ENCODE data around the gene ANKH.

DNA sequence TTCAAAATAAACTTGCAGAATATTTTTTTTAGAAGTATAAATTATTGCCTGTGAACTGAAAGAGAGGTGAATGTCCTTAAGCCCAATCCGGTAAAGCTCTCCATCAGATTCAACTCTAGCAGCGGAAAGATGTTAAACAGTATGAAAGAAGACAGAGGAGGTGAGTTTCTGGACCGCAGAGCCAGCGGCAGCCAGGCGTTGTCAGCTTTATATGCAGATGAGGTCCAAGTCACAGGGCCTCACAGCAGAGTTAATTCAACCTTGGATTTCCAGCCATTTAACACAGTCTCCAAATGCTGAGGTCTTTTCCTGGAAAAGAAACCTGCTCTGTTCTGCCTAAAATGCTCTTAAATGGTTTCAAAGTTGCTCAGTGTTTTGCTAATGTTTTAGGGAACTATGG, 131.6 kb downstream of the ANKH start:
- TF ChIP-seq, protein P1, sequence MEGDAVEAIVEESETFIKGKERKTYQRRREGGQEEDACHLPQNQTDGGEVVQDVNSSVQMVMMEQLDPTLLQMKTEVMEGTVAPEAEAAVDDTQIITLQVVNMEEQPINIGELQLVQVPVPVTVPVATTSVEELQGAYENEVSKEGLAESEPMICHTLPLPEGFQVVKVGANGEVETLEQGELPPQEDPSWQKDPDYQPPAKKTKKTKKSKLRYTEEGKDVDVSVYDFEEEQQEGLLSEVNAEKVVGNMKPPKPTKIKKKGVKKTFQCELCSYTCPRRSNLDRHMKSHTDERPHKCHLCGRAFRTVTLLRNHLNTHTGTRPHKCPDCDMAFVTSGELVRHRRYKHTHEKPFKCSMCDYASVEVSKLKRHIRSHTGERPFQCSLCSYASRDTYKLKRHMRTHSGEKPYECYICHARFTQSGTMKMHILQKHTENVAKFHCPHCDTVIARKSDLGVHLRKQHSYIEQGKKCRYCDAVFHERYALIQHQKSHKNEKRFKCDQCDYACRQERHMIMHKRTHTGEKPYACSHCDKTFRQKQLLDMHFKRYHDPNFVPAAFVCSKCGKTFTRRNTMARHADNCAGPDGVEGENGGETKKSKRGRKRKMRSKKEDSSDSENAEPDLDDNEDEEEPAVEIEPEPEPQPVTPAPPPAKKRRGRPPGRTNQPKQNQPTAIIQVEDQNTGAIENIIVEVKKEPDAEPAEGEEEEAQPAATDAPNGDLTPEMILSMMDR (IDR thresholded peaks at IDR 0.05; ENCODE audit: low read depth, low read length, missing input control): no peak
- TF ChIP-seq, protein P2, sequence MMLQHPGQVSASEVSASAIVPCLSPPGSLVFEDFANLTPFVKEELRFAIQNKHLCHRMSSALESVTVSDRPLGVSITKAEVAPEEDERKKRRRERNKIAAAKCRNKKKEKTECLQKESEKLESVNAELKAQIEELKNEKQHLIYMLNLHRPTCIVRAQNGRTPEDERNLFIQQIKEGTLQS (IDR thresholded peaks at IDR 0.05): no peak
- TF ChIP-seq SP1 (IDR thresholded peaks at IDR 0.05) (no peak), HNF4G (IDR thresholded peaks at IDR 0.05) (no peak), YY1 (IDR thresholded peaks at IDR 0.05) (no peak), JUND (IDR thresholded peaks at IDR 0.05) (no peak), RXRA (IDR thresholded peaks at IDR 0.05) (no peak), RAD21 (IDR thresholded peaks at IDR 0.05) (no peak)
- TF ChIP-seq, protein P3, sequence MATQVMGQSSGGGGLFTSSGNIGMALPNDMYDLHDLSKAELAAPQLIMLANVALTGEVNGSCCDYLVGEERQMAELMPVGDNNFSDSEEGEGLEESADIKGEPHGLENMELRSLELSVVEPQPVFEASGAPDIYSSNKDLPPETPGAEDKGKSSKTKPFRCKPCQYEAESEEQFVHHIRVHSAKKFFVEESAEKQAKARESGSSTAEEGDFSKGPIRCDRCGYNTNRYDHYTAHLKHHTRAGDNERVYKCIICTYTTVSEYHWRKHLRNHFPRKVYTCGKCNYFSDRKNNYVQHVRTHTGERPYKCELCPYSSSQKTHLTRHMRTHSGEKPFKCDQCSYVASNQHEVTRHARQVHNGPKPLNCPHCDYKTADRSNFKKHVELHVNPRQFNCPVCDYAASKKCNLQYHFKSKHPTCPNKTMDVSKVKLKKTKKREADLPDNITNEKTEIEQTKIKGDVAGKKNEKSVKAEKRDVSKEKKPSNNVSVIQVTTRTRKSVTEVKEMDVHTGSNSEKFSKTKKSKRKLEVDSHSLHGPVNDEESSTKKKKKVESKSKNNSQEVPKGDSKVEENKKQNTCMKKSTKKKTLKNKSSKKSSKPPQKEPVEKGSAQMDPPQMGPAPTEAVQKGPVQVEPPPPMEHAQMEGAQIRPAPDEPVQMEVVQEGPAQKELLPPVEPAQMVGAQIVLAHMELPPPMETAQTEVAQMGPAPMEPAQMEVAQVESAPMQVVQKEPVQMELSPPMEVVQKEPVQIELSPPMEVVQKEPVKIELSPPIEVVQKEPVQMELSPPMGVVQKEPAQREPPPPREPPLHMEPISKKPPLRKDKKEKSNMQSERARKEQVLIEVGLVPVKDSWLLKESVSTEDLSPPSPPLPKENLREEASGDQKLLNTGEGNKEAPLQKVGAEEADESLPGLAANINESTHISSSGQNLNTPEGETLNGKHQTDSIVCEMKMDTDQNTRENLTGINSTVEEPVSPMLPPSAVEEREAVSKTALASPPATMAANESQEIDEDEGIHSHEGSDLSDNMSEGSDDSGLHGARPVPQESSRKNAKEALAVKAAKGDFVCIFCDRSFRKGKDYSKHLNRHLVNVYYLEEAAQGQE (IDR thresholded peaks at IDR 0.05): no peak
- TF ChIP-seq, protein P4, sequence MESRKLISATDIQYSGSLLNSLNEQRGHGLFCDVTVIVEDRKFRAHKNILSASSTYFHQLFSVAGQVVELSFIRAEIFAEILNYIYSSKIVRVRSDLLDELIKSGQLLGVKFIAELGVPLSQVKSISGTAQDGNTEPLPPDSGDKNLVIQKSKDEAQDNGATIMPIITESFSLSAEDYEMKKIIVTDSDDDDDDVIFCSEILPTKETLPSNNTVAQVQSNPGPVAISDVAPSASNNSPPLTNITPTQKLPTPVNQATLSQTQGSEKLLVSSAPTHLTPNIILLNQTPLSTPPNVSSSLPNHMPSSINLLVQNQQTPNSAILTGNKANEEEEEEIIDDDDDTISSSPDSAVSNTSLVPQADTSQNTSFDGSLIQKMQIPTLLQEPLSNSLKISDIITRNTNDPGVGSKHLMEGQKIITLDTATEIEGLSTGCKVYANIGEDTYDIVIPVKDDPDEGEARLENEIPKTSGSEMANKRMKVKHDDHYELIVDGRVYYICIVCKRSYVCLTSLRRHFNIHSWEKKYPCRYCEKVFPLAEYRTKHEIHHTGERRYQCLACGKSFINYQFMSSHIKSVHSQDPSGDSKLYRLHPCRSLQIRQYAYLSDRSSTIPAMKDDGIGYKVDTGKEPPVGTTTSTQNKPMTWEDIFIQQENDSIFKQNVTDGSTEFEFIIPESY (IDR thresholded peaks at IDR 0.05): no peak
- TF ChIP-seq, protein P5, sequence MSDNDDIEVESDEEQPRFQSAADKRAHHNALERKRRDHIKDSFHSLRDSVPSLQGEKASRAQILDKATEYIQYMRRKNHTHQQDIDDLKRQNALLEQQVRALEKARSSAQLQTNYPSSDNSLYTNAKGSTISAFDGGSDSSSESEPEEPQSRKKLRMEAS (IDR thresholded peaks at IDR 0.05): no peak
